Measurements from ENCODE around the gene GABBR2.

GABBR2 gene

DNA sequence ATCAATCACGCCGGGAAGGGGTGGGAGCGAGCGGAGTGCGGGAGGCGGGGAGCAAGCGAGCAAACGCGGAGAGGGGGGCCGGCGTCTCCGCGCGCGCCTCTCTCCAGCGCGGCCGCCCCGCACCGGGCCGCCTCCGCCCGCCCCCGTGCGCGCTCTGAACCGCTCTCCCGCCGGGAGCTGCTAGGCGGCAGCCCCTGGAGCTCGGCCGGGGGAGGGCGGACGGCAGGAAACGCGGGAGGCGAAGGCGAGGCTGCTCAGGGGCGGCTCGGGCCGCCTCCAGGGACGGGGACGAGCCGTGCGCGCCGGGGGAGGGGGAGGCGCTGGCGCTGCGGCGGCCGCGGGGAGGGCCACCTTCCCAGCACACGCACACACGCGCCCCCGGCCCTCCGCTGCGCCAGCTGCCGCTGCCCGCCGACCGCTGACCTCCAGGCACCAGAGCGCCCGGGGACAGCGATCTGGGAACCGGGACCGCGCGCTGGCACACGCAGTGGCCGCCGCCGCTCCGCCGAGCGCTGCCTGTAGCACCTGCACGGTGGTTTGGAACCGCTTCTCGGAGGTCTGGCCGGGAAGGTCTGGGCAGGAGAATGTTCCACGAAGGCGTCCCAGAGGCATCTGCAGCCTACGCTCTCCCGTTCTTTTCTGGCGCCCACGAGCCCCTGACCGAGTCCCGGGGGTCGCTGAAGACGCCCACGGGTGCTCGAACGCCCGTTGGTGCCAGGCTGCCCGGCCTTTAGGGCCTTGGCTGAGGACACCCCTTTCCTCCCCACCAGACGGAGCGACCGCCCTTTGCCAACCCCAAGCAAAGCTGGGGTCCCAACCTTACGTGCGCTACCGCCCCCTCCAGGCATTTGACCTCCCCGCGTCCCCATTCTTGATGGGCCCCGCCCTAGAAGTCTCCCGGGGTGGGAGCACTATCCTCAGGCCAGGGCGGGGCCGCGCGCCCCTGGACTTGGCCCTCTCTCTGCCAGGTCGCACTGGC is at the start of gene GABBR2:
Gene GABBR2 (minus strand): TSS at position 3 of the 979 bp plus-strand sequence. CDS start 198 bp downstream, outside the sequence.
- DNase-seq: no peak

DNA sequence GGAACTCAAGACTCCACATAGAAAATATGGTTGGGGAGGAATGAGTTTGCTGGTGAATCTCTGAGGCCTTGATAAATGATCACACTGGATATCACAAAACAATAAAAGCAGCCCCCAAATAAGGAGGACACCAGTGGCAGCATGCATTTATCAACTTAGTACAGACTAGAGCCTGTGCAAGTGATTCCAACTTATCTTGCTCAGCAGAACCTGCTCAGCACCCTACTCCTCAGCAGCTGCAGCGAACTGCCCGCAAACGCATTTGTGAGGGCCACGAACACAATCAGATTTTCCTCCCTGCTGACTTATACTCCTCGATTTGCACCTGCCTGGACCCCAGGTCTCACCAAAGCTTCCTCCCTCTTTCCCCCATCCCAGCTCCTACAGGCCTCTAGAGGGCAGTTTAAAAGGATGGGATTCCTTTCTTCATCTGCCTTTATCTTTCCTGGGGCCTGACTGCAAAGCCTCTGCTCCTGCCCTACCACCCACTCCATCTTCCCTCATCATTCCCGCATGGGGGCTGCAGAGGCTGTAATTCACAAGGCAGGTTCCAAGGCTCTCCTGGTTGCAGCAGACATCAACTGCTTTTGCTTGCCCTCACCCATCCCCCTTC is 46.4 kb upstream of the GABBR2 start:
- DNase-seq: no peak

DNA sequence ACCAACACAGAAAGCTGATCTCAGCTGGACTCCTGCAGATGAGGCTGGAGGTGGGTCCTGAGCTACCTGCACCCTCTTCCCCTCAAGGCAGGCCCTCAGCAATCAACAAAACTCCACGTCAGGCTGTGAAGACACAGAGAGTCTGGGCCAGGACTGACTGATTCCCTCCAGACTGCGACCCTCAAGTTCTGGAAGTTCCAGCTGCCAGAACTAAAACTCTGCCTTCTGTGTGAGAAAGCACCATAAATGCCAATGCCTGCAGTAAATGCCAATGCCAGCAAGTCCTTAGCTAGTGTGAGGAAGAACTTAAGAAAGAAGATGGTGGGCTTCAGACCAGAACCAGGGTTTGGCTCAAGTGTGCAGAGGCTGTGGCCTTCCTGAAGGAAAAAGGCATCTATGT is 42.5 kb upstream of the GABBR2 start:
- no peak for DNase-seq

DNA sequence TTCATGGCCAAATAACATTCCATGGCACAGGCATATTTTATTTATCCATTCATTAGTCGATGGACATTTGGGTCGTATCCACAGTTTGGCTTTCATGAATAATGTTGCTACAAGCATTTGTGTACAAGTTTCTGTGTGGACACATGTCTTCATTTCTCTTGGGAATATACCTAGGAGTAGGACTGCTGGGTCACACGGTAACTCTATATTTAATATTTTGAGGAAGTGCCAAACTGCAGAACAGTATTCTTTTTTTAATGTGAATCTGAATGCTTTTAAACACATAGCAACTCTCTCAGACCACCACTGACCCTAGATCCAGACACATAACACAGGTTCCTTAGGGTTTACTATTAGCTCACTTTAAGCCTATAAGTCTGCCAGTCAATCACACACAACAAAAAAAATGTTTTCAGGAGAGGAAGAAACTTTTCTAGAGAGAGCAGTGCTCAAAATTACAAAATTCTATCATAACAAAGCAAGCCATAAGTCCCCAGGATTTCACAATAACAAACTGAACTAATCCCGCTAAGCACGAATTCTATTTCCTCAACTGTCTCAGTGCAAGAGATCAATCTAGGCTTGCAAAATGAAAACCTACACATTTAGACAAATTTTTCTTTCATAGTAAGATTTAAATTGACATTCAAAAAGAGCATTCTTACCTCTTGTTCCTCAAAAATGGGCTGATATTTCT is 41.8 kb upstream of the GABBR2 start:
- DNase-seq: no peak

DNA sequence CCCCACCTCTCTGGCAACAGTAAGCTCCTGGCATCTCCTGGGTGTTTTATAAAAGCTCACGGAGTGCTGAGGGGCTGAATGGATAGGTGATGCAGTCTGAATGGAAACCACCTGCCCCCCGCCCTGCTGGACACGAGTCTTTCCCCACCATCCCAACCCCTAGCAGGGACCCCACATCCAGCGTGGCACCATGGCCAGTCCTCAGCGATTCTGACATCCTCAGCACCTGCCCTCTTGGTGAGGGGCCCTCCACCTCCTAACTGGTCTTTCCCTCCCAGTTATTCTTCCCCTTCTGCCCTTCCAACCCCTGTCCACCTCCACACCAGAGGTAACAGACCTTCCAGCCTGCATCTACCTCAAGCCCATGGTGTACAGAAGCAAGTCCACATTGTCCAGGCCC is 38.7 kb upstream of the GABBR2 start:
- no peak for DNase-seq

DNA sequence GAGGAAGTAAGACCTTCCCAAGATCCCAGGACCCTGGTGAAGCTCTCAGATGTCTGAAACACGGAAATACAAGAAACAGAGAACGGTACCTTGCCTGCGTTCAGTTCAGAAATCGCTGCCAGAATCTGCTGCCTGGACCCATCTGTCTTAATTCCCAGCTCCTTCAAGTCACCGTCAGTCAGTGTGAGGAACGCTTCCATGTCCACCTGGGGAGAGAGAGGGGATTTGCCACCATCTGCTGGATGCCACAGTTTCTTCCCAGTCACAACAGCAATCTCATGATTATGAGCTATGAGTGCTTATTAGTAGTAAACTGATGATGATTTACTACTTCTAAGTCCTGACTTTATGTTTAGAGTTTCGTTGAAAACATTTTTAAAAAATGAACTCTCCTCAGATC is 36.7 kb upstream of the GABBR2 start:
- no peak for DNase-seq

DNA sequence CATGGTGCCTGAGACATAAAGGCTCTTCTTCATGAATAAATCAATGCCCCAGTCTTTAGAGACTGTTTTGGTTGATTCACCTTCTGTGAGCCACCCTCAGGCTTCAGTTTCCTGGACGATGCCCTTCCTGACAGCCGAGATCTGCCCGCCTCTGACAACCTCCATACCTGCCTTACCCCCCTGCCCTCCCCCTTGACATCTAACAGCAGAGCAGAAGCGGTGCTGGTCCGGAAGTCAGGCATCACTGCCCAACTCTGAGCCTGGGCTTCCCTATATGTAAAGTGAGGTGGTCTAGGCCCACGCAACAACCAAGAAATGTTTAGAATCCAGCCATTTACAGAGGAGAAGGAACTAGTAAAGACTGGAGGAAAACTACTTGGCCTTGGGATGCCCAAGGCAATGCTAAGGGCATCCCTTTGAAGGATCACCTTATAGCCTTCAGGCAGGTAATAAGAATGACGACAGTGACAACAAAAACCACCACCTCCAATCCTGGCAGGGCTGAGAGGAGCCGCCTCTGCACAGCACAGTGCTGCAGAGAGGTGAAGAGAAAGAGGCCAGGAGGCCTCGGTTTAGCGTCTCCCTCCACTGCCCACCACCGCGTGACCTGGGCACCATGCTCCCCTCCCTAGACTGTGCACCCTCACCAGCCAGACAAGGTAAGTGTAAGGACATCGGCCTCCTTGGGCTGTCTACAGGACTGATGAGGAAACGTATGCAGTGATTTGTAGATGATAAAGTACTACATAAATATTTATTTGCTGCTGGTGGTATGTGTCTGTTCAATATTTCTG is 35.3 kb upstream of the GABBR2 start:
- no peak for DNase-seq

DNA sequence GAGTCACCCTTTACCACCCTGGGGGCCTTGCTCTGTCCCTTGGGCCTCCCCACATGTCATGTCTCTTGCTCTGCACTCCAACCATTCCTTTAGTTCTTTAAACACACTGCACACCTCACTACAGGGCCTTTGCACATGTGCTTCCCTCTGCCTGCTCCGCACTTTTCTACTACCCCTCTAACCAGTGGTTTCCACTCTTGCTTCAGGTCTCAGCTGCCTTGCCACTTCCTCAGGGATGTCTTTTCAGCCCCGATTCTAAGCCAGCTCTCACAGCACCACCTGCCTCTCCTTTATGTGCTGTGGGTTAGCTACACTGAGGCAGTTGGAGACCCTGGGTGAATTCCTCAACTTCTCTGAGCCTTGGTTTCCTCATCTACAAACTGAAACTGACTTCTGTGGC is 34.6 kb upstream of the GABBR2 start:
- DNase-seq: no peak

DNA sequence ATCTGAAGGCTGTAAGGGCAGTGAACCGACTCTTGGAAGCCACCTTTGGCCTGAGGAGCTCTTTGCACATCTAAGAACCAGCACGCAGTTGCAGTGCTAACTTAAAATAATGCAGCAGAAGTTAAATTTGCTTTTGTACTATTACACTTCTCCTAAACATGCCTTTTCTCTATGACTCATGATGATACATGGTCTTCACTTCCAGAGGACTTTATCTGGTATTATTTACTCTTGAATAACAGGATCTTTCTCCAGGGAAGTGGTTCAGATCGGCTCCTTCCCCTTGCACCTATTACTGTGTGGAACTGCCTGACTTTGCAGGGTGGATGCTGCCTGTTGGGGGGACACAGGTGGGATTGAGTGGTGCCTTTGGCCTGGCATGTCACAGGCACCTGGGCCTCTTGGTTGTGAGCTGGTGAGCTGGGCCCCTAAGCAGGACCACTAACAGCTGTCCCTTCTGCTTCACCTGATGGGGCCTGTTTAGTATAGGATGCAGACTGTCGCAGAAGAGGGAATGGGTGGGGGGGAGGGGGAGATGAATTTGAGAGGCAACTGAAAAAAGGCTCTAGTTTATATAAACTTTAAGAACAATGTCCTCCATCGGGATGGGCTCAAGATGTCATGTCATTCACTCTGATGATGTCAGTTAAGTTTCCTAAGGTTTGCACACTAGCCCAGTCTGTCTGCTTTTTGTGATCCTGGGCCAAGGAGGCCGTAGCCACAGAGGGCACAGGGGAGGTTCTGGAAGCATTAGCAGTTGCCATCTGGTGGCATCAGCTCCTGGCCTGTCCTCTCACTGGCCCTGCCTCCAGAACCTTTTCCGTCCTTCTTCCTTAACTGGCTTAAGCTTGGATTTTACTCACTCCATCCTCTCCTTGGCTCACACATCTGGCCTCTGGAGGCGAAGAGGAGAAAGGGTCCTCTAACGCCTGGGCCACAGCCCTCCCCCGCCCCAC is 33.9 kb upstream of the GABBR2 start:
- no peak for DNase-seq

DNA sequence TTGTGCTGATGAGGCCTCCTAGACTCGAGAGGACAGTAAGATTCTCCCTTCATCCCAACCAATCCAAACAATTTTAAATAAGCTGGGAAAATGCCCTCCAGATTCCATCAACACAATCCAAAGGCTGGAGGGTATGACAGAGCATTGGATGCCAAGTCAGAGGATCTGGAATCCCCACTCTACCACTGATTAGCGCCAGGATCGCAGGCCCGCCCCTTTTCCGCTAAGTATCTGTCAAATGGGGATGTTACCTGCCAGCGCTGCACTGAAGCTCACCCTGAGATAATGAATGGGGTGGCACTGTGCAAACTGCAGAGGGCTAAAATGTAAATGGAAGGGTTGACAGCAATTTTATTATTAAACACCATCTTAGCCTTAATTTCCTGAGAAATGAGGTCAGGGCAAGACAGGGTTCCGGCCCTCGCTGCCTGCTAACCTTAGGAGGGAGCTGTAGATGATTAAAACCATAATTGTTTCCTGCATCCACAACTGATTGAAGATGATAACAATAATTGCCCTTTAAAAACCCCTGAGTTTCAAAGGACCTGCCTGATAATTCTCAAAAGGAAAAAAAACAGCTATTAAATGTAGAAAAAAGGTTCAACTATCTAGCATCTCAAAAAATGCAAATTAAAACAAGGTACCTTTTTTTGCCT is 31.6 kb upstream of the GABBR2 start:
- no peak for DNase-seq

DNA sequence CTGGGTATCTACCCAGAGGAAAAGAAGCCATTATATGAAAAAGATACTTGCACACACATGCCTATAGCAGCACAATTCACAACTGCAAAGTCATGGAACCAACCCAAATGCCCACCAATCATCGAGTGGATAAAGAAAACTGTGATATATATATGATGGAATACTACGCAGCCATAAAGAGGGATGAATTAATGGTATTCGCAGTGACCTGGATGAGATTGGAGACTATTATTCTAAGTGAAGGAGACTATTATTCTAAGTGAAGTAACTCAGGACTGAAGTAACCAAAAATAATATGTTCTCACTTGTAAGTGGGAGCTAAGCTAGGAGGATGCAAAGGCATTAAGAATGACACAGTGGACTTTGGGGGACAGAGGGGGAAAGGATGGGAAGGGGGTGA is 30.0 kb upstream of the GABBR2 start:
- DNase-seq: no peak

DNA sequence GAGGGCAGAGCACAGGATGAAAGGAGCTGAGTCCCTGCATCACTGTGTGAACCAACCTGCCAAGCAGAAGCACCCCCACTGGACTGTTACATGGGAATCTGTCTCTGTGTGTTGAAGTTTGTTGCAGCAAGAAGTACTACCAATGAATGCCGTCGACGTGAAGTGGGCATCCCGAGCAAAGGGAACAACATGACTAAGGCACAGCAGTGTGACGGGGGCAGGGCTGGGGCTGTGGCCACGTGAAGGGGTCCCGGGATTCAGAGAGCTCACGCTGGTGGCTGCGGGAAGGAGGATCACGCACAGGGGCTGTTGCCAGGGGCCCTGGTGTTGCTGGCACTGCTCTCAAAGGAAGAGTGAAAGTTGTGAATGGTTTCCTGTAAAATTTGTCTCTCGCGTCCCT is 27.5 kb upstream of the GABBR2 start:
- no peak for DNase-seq

DNA sequence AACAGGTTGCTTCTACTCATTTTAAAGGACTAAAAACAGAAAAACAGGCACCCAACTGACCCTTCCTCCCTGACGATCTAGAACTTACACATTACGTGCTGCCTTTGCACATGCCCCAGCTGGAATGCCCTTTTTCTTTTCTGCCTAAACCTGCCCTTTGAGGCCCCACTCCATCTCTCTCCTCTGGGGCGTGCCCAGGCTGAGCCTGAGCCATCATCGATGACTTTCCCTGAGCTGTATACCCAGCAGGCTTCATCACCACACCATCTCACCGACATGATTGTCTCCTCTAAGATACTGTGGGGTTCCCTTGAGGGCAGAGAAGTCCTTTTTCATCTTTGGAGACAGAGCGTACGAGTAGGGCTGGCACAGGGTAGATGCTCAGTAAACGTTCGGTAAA is 24.1 kb upstream of the GABBR2 start:
- DNase-seq: no peak

DNA sequence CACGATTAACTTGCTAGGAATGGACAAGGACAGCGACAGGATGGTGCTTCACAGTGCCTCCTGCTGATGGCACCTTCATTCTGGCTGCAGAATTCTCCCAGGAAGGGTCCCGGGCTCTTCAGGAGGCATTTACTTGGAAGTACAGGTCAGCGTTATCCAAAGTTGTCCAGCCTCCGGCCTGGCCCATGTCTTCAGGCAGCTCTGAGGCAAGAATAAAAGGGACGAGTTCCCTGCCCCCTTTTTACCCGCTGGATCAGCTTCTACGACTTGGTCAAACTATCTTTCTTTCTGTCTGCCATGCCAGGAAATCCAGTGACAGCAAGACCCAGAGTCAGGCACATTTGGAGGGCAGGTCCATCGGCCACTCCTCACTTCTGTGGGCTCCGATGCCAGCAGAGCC is 23.4 kb upstream of the GABBR2 start:
- DNase-seq: no peak

DNA sequence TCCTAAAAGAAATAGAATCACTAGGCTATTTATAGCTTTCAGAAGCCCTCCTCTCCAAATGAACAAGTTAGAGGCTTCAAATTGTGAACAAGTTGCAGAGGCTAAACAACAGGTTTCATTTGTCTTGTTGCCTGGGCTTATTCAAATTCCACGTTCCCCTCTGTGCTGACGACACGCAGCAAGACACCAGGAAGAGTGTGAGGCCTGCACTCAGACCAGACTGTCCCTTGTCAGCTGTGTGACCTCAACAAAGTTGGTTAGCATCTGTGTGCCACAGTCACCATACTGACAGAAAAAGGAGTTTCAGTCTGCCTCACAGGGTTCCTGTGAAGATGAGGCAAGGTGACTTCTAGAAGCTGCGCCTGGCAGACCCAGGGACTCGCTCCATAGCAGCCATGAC is 22.1 kb upstream of the GABBR2 start:
- DNase-seq: no peak

DNA sequence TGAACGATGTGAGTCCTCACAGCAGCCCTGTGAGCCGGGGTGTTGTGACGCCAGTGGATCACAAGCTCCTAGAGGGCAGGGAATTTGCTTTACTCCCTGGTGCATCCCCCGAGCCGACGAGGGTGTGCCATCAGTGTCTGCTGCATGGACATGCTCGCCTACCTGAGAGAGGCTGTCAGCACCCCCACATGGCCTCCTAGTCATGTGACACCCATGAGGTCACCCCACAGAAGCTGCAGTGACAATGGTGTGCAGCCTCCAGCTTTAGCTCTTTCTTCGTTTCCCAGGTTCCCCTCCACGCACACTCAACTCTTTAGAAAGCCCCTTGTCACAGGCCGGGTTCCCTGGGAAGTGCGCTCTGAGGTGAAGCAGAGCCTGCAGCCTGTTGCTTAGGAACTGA is 19.8 kb upstream of the GABBR2 start:
- no peak for DNase-seq

DNA sequence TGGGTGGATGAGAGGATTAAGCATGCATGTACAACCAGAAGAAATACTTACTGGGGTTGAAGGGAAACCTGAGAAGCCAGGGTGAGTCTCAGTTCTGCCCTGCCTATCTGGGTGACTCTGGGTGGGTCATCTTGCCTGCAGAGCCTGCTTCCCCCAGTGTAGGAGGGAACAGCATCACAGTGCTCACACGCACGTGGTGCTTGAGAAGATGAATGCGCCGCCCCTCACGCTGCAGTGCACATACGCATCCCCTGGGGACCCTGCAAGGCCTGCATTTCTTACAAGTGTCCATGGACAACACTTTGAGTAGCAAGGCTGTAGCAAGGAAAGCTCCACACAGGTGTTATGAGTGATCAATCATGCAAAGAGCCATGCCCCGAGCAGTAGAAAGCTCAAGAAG is 18.7 kb upstream of the GABBR2 start:
- DNase-seq: no peak

DNA sequence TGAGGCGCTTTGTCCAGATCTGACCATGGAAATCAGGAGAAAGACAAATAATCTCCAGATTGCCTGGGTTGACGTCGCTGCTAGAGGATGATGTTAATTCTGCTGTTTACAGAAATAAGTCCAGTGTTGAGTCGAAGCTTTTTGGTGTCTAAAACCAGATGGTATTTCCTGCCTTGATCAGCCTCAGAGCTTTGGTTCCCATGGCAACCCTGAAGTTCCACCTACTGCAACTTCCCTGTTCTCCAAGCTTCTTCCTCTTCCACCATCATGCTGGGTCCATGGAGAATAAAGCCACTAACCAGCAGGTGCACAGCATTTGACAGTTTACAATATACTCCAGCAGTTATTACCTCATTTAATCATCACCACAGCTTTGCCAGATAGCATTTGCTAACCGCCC is 18.0 kb upstream of the GABBR2 start:
- no peak for DNase-seq

DNA sequence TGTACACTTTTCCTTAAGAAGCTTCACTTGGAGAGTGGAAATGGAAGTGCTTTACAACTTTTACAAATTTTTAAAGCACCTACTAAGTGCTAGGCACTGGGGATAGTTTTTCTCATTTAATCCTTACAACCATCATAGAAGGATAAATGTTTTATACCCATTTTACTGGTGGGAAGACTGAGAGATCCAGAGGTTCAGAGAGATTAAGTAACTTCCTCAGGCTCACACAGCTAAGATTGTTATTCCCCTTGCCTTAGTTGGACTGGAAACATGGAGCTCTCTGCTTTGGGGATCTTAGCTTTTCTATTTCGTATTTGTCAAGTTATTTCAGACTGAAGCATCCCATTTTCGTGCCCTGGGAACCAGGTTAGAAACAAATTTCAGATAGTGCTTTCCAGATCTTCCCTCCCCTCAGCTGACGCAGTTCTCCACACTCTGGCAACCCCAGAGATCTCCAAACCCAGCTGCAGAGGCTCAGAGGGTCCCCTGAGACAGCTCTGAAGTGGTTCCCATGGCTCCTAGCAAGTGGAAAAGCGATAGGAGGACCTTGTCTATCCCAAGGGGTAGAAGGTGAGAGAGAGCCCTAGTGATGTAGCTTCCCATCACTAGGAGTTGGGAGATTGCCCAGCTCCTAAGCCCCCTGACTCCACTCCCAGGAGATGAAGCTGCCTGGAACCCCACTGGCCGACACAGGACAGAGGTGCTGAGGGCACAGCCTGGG is 16.2 kb upstream of the GABBR2 start:
- no peak for DNase-seq

DNA sequence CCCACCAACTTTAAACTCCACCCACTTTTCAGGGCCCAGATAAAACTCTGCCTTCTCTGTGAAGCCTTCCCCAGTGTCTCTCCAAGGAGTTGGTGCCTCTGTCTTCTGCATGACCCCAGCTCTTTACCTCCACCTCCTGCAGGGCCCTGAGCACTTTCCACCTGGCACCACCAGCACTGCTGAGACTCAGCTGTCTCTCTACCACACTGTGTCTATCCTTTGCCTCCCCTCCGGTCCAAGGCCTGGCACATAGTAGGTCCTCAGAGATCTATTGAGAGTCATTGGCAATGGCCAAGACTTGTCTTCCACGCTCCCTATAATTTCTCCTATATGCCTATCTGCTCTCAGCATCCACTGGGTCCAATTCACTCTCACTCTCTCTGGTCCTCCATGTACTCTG is 12.9 kb upstream of the GABBR2 start:
- no peak for DNase-seq

DNA sequence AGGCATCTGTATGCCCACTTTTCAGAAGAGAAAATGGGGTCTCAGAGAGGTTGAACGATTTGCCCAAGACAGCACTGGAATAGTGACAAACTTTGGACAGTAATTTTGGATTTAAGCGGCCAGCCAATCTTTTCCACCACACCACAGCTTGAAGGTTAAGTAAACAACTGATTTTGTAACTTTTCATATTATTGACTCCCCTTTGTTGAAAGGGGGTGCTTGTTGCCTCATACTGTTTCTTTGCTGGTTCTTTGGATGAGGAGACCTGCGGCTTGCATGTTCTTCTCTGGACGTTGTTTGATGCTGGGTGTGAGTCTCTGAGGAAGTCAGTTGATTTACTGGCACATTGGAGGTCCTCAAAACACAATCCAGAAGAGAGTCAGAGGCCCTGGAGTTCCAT is 11.7 kb upstream of the GABBR2 start:
- no peak for DNase-seq

All from activated gamma-delta T cell treated with Interleukin-2 at 50 U/mL for 16 hours (primary cell).